NCI-H128 (cell line): ENCODE results near the gene WDR38.

Experiments used
- DNase-seq: peaks from one replicate; lab custom pipeline; 2025; ENCODE audit not compliant: unreplicated experiment; lab: John Stamatoyannopoulos, UW

Gene WDR38

GRCh38 chr9:124857533-124858162 lies 4.4 kb downstream of the WDR38 start:
- DNase-seq = no peak

DNA sequence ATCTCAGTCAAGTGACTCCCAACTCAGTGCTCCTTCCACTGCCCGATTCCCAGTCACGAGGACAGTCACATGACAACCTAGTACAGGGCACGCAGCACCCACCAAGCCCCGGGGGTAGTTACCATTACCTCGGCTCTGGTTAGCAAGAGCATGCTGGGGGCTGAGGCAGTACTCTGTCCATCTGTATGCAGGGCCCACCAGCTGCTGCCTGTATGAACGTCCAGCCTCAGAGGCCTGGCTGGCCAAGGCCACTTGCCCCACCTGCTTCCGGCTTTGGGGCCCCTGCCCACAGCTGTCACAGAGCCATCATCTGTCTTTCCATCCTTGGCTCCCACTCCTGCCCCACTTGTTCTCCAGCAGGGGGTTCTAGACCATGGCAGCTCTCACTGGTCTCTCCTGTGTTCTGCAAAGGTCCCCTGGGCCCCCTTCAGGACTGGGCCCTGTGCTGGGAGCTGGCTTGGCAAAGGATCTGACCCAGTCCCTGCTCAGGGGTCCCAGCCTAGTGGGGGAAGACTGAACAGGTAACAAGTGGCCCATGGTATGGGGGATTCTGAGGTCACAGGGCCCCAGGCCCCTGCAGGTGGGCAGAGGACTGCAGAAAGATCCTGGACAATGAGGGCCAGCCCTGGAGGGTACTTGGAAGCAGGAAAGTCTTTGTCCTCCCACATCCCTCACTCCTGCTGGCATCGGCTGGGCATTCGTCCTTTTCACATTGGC lies 5.2 kb downstream of the WDR38 start:
- DNase-seq = no peak

DNA sequence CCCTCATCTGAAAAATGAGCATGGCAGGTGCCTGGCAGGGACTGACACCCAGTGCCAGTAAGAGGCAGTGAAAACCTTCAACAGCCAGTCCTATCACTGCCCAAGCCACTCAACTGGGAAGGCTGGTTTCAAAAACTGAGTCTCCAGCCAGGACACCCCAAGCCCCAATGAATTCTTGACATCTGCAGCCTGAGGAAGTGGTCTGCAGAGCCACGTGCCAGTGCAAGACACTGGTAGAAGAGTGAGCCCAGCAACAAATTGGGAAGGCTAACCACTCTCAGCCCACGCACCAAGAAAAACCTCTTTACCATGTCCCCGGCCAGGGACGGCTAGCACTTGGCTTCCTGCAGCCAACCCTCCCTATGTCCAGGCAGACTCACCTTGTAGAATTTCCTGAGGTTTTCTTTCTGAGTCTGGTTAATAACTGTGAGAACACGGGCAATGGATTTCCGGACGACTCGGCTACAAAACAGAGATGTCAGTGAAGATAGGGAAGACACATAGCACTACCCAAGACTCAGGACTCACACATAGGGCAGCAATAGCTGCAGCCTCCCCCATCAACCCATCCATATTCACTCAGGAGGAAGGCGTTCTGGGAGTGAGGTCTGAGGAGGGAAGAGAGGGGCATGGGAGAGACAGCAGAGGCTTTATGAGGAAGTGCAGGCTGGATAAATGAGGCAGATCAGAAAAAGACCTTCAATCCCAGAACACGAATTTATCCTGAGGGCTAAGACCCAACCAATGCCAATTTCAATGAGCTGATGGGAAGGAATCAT lies 6.7 kb downstream of the WDR38 start:
- no peak for DNase-seq

DNA sequence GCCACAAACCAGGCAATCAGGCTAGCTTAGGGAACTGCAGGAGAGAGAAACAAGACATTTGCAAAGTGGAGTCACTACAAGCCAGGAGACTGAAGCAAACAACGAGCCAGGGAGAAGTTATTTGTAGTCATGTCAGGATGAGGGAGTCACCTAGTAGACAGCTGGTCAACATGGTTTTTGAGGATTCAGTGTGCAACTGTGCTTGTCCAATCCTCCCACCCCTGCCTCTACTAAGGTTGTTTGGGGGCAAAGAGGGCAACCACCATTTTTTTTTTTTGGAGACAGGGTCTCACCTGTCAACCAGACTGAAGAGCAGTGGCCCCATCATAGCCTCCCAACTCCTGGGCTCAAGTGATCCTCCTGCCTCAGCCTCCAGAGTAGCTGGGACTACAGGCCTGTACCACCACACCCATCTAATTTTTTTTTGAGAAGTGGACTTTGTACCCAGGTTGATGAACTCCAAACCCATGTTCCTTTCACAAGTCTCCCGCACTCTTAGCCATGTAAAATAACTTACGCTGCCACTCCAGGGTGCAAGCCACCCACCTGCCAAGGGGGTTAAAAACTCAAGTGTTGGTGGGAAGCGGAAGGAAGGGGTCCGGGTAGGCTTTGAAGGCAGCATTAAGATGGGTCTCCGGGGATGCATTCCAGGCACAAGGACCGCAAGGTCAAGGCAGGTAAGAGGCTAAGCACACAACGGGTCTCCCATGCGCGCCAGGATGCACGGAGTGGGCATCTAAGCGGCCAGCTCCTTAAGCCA lies 7.5 kb downstream of the WDR38 start:
- DNase-seq = no peak

- DNase-seq = peak; percentile 91
Observed at GRCh38 chr9:124861342-124862229, 8.3 kb downstream of the WDR38 start, which contains the start of the genes ARPC5L and RPL35. Gene ARPC5L, plus strand, starts transcription at chr9:124862130. Its CDS starts 7,161 bp downstream, at chr9:124869291. Gene RPL35, minus strand, starts transcription at chr9:124861957. Its CDS starts 45 bp downstream, at chr9:124861912.

DNA sequence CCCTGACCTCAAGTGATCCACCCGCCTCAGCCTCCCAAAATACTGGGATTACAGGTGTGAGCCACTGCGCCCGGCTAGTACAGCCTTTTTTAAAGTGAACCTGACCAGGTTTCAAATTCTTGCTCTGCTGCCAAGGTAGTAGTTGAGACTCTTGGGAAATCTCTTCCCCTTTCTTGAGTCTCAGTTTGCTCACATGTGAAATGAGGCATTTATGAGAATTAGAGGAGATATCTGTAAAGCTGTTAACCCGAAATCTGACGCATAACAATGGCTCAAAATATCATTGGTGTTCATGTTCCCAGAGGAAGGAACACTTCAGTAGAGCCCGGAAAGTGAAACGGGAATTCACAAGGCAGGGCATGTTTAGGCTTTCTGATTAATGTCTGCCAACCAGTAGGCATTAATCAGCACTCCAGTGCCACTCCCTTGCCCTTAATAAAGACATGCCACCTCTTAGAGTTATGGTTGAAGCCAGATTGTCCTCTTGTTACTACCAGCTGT lies 10.2 kb downstream of the WDR38 start:
- no peak for DNase-seq

DNA sequence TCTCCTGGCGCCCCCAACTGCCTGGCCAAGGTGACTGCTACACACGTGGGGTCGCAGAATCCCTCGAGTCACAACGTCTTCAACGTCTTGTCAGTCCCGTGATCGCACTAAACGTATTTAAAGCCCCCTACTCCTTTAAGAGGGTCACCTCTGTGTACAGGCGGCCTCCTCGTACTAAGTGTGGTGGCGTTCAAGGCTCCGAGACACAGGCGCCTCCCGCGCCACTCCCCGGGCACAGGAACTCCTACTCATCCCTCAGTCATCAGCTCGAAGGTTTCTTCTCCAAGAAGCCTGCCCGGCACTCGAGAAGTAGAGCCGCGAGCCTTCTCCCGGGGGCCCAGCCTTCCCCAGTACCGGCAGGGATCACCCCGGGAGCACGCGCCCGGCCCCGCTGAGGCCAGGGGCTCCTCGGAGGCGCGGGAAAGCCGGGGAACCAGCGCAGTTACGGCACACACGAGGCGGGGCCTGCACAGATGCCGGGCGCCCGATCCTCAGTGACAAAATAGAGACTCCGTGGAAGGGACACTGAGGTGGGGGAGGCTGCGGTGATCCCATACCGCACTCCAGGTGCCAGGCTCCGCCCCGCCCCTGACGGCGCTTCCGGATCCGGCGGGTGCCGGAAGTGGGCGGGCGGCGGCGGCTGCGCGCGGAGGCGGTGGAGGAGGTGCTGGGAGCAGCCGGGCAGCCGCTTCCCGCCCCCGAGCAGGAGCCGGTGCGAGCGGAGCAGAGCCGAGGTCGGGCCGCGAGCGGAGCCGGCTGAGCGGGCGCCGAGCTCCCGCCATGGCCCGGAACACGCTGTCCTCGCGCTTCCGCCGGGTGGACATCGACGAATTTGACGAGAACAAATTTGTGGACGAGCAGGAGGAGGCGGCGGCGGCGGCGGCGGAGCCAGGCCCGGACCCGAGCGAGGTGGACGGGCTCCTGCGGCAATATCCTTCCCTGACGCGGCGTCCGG lies 15.5 kb downstream of the WDR38 start:
- DNase-seq = peak; percentile 70

DNA sequence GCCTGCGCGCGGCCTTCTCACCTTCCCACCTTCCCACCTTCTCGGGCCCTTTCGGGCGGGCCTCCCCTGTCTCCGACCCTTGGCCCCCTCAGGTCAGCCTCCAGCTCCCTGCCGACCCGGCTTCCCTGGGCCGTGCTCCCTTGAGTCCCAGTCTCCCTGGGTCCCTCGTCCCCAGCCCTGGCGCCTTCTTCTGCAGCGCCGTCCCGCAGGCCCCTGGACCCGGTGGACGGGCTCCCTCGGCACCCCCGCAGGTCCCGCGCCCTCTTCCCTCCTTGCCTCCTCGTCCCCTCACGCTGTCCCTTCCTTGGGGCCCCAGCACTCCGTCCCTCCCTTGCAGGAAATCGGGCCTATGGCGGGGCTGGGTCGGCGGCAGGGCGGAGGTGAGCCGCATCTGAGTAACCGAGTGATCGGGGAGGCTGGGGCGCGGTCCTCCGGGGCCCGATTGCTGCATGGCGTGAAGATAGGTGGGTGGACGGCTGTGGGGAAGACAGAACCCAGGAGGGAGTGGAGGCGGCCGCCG lies 16.3 kb downstream of the WDR38 start:
- DNase-seq = no peak

- DNase-seq = no peak
Observed at GRCh38 chr9:124869986-124870560, 16.8 kb downstream of the WDR38 start.

DNA sequence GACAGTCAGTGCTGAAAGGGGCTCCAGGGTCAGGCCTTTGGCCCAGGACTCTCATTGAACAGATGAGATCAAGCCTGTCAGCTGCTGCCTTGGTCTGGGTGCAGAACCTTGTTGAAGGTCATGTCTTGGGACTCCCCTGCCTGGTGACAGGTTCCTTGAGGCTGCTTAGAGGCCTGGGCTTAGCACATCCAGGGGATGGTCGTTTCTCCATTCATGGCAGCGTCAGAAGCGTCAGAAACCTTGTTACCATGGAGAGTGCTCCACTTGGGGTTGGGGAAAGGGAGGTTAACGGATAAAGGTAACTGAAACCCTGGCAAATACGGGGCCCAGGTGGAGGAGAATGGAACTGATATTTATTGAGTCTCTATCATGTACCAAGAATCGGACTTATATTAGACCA lies 17.5 kb downstream of the WDR38 start:
- no peak for DNase-seq

- DNase-seq = no peak
Observed at GRCh38 chr9:124871156-124871561, 17.9 kb downstream of the WDR38 start.

GRCh38 chr9:124873664-124874063 lies 20.4 kb downstream of the WDR38 start:
- DNase-seq = no peak

- no peak for DNase-seq
Observed at GRCh38 chr9:124875501-124875900, 22.2 kb downstream of the WDR38 start.

DNA sequence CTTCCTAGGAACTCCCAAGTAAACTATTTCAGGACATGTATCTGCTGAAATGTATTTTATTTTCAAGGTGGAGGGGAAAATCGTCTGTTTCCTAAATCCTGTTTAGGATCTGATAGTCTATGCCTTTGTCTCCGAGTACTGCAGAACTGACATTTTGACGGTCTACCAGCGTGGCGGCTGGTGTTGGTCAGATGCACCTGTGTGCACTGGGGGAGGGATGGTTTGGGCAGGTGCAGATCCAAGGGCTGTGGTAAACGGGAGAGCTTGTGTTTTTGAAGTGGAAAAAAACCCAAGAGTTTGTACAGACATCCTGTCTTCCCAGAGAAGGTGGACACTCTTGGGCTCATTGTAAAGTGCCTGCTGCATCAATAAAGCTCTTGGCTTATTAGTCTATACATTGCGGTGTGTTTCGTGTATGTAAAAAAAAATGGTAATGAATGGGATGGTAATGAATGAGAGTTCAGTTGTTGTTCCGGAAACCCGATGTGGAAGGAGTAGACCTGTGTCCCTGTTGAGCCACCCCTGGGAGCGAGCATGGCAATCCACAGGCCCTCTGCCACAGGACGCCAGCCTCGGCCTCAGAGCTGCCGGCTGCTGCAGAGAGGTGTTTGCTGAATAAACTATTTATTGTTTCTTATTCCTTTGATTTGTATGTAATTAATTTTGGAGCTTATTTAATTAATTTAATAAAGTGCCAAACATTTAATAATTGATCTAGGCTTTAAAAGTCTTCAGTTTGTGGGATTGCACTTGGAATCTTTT lies 23.9 kb downstream of the WDR38 start:
- DNase-seq = no peak

GRCh38 chr9:124878021-124878420 lies 24.8 kb downstream of the WDR38 start:
- DNase-seq = no peak

DNA sequence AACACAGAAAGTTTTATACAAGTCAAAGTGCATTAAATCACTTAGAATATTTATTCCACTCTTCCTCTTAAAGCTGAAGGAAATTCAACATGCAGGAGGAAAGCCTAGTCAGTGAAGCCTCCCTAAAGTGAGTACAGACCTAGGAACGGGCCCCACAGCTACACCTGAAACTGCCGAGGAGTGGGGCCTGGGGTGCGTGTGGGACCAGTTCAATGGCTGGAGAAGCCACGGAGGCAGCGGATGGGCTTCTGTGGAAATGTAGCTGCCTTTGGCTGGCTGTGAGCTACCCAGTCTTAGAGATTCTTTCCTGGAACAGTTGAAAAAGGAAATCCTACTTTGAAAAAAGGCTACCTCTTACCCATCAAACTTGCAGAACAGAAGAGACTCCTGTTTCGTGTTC lies 25.3 kb downstream of the WDR38 start:
- DNase-seq = no peak

DNA sequence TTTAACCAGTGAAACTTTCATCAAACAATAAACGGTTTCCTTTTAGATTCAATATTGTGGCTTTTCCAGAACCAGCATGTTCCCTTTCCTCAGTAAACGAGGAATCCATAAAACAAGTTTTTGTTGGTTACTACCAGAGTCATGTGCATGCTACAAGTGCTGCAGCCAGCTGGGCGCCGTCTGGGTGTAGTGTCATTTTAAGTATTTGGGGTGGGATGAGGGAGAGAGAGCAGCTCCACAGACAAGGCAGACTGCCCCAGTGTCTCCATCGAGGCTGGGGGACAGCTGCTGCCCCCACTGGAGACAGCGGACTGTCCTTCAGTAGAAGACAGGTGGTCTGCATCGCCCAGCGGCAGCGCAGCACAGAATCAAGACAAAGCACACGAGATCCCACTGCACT lies 26.0 kb downstream of the WDR38 start:
- DNase-seq = no peak

DNA sequence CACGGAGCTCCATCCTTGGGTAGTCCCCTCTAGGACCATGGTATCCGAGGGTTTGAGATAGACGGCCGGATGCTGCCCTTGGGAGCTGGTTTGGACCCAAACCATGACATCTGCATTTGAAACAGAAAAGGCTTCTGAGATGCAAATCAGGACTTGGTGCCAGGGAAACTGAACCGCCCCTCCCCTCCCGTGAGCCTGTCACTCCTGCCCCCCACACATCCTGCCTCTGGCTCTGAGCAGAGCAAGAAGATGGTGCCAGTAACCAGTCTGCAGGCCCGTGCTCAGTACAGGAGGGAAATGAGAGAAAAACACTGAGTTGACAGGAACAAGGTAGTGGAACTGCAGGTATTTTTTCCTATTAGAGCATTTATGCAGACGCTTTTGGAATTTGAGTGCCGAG lies 27.2 kb downstream of the WDR38 start:
- no peak for DNase-seq
